ENCODE results near the gene ZFP42.

DNA sequence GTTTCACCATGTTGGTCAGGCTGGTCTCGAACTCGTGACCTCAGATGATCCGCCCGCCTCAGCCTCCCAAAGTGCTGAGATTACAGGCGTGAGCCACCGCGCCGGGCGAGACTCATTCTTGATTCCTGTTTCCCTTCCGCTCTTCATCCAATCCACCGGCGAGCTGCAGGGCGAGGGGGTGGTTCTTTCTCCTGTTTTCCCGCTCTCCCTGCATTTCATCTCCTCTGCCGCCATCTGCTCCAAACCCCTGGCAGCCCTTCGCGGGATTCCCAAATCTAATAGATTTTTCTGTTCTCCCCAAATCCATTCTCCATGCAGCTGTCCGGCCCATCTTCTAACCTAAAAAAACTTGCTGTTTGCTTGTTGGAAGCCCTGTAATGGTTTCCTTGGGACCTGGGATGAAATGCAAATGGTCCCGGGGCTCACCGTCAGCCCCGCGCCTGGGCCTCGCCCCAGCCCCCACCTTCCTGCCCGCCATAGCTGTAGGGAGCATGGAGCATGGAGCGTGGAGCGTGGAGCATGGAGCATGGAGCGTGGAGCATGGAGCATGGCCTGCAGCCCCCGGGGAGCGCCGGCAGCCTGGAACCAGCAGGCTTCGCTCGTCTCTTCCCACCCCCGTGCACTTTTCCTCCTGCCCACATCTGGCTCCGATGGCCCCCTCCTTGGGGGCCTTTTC is 1.1 kb downstream of the ZFP42 start:
- TF ChIP-seq, protein P1, sequence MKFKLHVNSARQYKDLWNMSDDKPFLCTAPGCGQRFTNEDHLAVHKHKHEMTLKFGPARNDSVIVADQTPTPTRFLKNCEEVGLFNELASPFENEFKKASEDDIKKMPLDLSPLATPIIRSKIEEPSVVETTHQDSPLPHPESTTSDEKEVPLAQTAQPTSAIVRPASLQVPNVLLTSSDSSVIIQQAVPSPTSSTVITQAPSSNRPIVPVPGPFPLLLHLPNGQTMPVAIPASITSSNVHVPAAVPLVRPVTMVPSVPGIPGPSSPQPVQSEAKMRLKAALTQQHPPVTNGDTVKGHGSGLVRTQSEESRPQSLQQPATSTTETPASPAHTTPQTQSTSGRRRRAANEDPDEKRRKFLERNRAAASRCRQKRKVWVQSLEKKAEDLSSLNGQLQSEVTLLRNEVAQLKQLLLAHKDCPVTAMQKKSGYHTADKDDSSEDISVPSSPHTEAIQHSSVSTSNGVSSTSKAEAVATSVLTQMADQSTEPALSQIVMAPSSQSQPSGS (IDR thresholded peaks at IDR 0.05; ENCODE audit: low read length) = no peak
- TF ChIP-seq NANOG (IDR thresholded peaks at IDR 0.05; ENCODE audit: insufficient read depth, low read depth, low read length, poor library complexity, severe bottlenecking) (no peak), POLR2A (IDR thresholded peaks at IDR 0.05; ENCODE audit: control extremely low read depth in 1 of 2, low read depth in 2 of 2, low read length in 2 of 2) (no peak; a peak in 2 of 3 replicates), YY1 (IDR thresholded peaks at IDR 0.05; ENCODE audit: low read depth, low read length) (peak; percentile 82), SIN3A (conservative IDR thresholded peaks at IDR 0.05 in 1 of 2, IDR thresholded peaks at IDR 0.05 in 1 of 2; ENCODE audit: low read depth in 1 of 2, low read length in 2 of 2) (0 out of 4 replicates have a peak, but pooled peaks of 1 of the 2 experiments have one; percentile 35), CHD2 (IDR thresholded peaks at IDR 0.05; ENCODE audit: low read length) (no peak), CREB1 (IDR thresholded peaks at IDR 0.05) (no peak), GABPA (IDR thresholded peaks at IDR 0.05; ENCODE audit: borderline replicate concordance, insufficient read depth, low read length) (no peak), POLR2AphosphoS5 (IDR thresholded peaks at IDR 0.05; ENCODE audit: low read depth, low read length) (no peak; the same call in none of the 2 replicates), RBBP5 (IDR thresholded peaks at IDR 0.05; ENCODE audit: borderline replicate concordance, low read depth, low read length) (no peak), MAFK (IDR thresholded peaks at IDR 0.05; ENCODE audit: low read depth, low read length) (no peak), EP300 (IDR thresholded peaks at IDR 0.05; ENCODE audit: borderline replicate concordance in 1 of 2, low read depth in 2 of 2, low read length in 2 of 2) (no peak), KDM5A (IDR thresholded peaks at IDR 0.05; ENCODE audit: low read length) (no peak)
- TF ChIP-seq, protein P2, sequence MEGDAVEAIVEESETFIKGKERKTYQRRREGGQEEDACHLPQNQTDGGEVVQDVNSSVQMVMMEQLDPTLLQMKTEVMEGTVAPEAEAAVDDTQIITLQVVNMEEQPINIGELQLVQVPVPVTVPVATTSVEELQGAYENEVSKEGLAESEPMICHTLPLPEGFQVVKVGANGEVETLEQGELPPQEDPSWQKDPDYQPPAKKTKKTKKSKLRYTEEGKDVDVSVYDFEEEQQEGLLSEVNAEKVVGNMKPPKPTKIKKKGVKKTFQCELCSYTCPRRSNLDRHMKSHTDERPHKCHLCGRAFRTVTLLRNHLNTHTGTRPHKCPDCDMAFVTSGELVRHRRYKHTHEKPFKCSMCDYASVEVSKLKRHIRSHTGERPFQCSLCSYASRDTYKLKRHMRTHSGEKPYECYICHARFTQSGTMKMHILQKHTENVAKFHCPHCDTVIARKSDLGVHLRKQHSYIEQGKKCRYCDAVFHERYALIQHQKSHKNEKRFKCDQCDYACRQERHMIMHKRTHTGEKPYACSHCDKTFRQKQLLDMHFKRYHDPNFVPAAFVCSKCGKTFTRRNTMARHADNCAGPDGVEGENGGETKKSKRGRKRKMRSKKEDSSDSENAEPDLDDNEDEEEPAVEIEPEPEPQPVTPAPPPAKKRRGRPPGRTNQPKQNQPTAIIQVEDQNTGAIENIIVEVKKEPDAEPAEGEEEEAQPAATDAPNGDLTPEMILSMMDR (IDR thresholded peaks at IDR 0.05; ENCODE audit: control extremely low read depth in 1 of 3, insufficient read depth in 1 of 3, low read depth in 1 of 3, low read length in 3 of 3) = no peak
